GM12878 (cell line): ENCODE measurements around the gene UQCR10. TPM values are rescaled to one million over a fixed set of nuclear protein-coding genes. Genes with fewer than 3 reads are reported as not detected.

Experiments used
- ATAC-seq: fragments of 200-7000 bp; cut with Tn5 transposase; 3 replicates; pipeline ENCODE4 v1.9.1; 2020; ENCODE audit warnings: mild to moderate bottlenecking, moderate library complexity
- BruUV-seq: library from RNA; stranded (reverse); fragments of 400-500 nt; replicated peaks from 2 replicates; lab custom pipeline; 2021; lab: Mats Ljungman, UMichigan
- CTCF ChIA-PET: fragments of 300-600 bp; sonication (Branson Sonifier 250); formaldehyde crosslinking; extraction: SDS; loops from one replicate; lab custom pipeline; 2021; ENCODE audit warnings: inconsistent platforms; lab: Yijun Ruan, JAX
- POLR2A ChIA-PET: fragments of 350-600 bp; formaldehyde crosslinking; extraction: SDS; loops from one replicate; lab custom pipeline; 2021; ENCODE audit warnings: inconsistent platforms; lab: Charles Lee
- RAD21 ChIA-PET: fragments of 300-600 bp; sonication (Branson Sonifier 250); formaldehyde crosslinking; loops from one replicate; lab custom pipeline; 2023; ENCODE audit warnings: antibody characterized with exemption; ENCODE audit not compliant: unreplicated experiment; lab: Charles Lee
- SMC1A ChIA-PET: fragments of 300-600 bp; sonication (Branson Sonifier 250); formaldehyde crosslinking; loops from one replicate; lab custom pipeline; 2023; ENCODE audit not compliant: unreplicated experiment, uncharacterized antibody; lab: Charles Lee
- DNase-seq: peaks from one replicate; pipeline ENCODE4 v3.0.0-alpha.2; 2011; ENCODE audit warnings: low read depth, low spot score
- FAIRE-seq: peaks from 3 replicates; lab custom pipeline; 2011; peaks lifted over from hg19 to GRCh38; lab: Jason Lieb, UNC
- H2AFZ ChIP-seq: 2 replicates; pipeline ENCODE4 v1.6.0; 2011; ENCODE audit warnings: low read depth, low read length, control low read depth; ENCODE audit not compliant: control insufficient read depth
- H3K27ac ChIP-seq: 2 replicates; pipeline ENCODE4 v1.5.1; 2011; ENCODE audit warnings: control low read depth; ENCODE audit not compliant: control insufficient read depth, insufficient read depth
- H3K27me3 ChIP-seq, 2 experiments: replicated peaks in 1 of 2; 2 replicates each; pipeline versions ENCODE4 v1.6.0 to v1.6.1; 2011; ENCODE audit warnings: low read length in 1 of 2; ENCODE audit not compliant: control insufficient read depth in 2 of 2, insufficient read depth in 2 of 2
- H3K36me3 ChIP-seq, 2 experiments: 2 replicates each; pipeline ENCODE4 v1.5.1; 2011; ENCODE audit warnings: low read length in 1 of 2; ENCODE audit not compliant: control insufficient read depth in 2 of 2, insufficient read depth in 2 of 2
- H3K4me1 ChIP-seq: 2 replicates; pipeline ENCODE4 v1.6.1; 2011; ENCODE audit warnings: mild to moderate bottlenecking, low read length, moderate library complexity, mixed read lengths; ENCODE audit not compliant: control insufficient read depth, insufficient read depth
- H3K4me2 ChIP-seq: 2 replicates; pipeline ENCODE4 v1.6.0; 2011; ENCODE audit warnings: control low read depth; ENCODE audit not compliant: control insufficient read depth, insufficient read depth
- H3K4me3 ChIP-seq: fragments of 200-600 bp; sonication (generic); 2 replicates; pipeline ENCODE4 v1.5.1; 2016
- H3K79me2 ChIP-seq: 2 replicates; pipeline ENCODE4 v1.6.0; 2011; ENCODE audit warnings: low read length; ENCODE audit not compliant: control insufficient read depth, insufficient read depth
- H3K9ac ChIP-seq: 2 replicates; pipeline ENCODE4 v1.8.0; 2011; ENCODE audit warnings: low read length, control low read depth, mixed read lengths; ENCODE audit not compliant: control insufficient read depth, insufficient read depth
- H3K9me3 ChIP-seq: replicated peaks from 3 replicates; pipeline ENCODE4 v1.5.1; 2011; ENCODE audit warnings: mild to moderate bottlenecking, low read length; ENCODE audit not compliant: control insufficient read depth, insufficient read depth
- H4K20me1 ChIP-seq: 2 replicates; pipeline ENCODE4 v1.6.0; 2011; ENCODE audit not compliant: control insufficient read depth, insufficient read depth
- CEBPB ChIP-seq, 2 experiments: fragments of 150-350 bp in 1 of 2; IDR thresholded peaks; 2 replicates each; pipeline ENCODE4 v1.6.1; 2012 to 2014; ENCODE audit warnings: low read depth in 2 of 2, low read length in 2 of 2, borderline replicate concordance in 1 of 2, inconsistent platforms in 1 of 2
- CHD1 ChIP-seq: IDR thresholded peaks from 2 replicates; pipeline ENCODE4 v1.6.1; 2012; ENCODE audit warnings: low read depth, low read length, improper control_type of control experiment
- FOXM1 ChIP-seq: IDR thresholded peaks from 2 replicates; pipeline ENCODE4 v1.6.1; 2012; ENCODE audit warnings: low read depth, mild to moderate bottlenecking, inconsistent platforms, low read length, moderate library complexity
- MEF2A ChIP-seq: IDR thresholded peaks from 2 replicates; pipeline ENCODE4 v1.6.1; 2011; ENCODE audit warnings: low read depth, mild to moderate bottlenecking, low read length, moderate library complexity; ENCODE audit not compliant: insufficient read depth
- MTA3 ChIP-seq: IDR thresholded peaks from 2 replicates; pipeline ENCODE4 v1.6.1; 2012; ENCODE audit warnings: low read length, inconsistent platforms, borderline replicate concordance
- MXI1 ChIP-seq: fragments of 150-350 bp; IDR thresholded peaks from 2 replicates; pipeline ENCODE4 v1.6.1; 2011; ENCODE audit warnings: low read depth, mild to moderate bottlenecking, inconsistent platforms, low read length, improper control_type of control experiment
- NR2C2 ChIP-seq: IDR thresholded peaks from 2 replicates; pipeline ENCODE4 v1.6.1; 2011; ENCODE audit warnings: borderline replicate concordance, low read depth; ENCODE audit not compliant: control insufficient read depth, insufficient read length
- PAX8 ChIP-seq: fragments of 450-650 bp; IDR thresholded peaks from 2 replicates; pipeline ENCODE4 v1.6.1; 2017; ENCODE audit warnings: mild to moderate bottlenecking, moderate library complexity
- POLR2AphosphoS2 ChIP-seq: IDR thresholded peaks from 2 replicates; pipeline ENCODE4 v1.6.1; 2011; ENCODE audit warnings: low read depth, mild to moderate bottlenecking, low read length, improper control_type of control experiment, moderate library complexity
- SKIL ChIP-seq: fragments of 450-650 bp; IDR thresholded peaks from 2 replicates; pipeline ENCODE4 v1.6.1; 2017; ENCODE audit warnings: mild to moderate bottlenecking, low read depth, inconsistent platforms; ENCODE audit not compliant: poor library complexity, severe bottlenecking
- SMAD1 ChIP-seq: fragments of 450-650 bp; IDR thresholded peaks from 2 replicates; pipeline ENCODE4 v1.6.1; 2018; ENCODE audit warnings: mild to moderate bottlenecking, low read depth; ENCODE audit not compliant: partially characterized antibody
- WGBS: methylation state at CpG from one replicate; pipeline ENCODE4 v1.1.6; 2016; ENCODE audit warnings: low lambda C conversion rate; ENCODE audit not compliant: insufficient replicate concordance, insufficient coverage; ENCODE audit errors: missing lambda C conversion rate; 5-methylcytosine and 5-hydroxymethylcytosine counted together
- in situ Hi-C: fragments of 300-500 bp; cut with MboI; formaldehyde crosslinking; loops from 9 replicates; pipeline ENCODE4 v1.14.3; 2018; ENCODE audit warnings: mixed read lengths
- intact Hi-C: fragments of 100-400 bp; cut with micrococcal nuclease; formaldehyde crosslinking; loops from one replicate; pipeline ENCODE4 v1.14.2; 2022; ENCODE audit not compliant: unreplicated experiment
- polyA plus RNA-seq, 11 experiments: library from polyadenylated mRNA; depleted of rRNA in 4 of 11; unstranded in 6 of 11; stranded (reverse) in 5 of 11; fragments of >200 nt; fragmentation: Nextera tagmentation in 4 of 11; fragmentation: Illumina TruSeq in 1 of 11; extraction: Ambion mirVana in 4 of 11; extraction: Trizol in 1 of 11; gene quantifications; 1 replicate in 1 of 11; 2 replicates in 10 of 11; pipeline versions ENCODE4 v1.2.1 to v1.2.3, GENCODE V29; 2011 to 2016; ENCODE audit warnings: inconsistent platforms in 2 of 11, missing spikeins in 2 of 11, low read depth in 1 of 11
- total RNA-seq, 4 experiments: library from RNA; depleted of rRNA in 3 of 4; stranded (reverse); fragments of >200 nt in 3 of 4; fragmentation: Illumina TruSeq in 1 of 4; extraction: Trizol in 1 of 4; gene quantifications; 2 replicates each; pipeline versions ENCODE4 v1.2.1 to v1.2.3, GENCODE V29; 2013 to 2021
- TF ChIP-seq, protein P1 (sequence below): fragments of 450-650 bp; IDR thresholded peaks from 2 replicates; pipeline ENCODE4 v1.6.1; 2016; ENCODE audit warnings: mild to moderate bottlenecking
- TF ChIP-seq, protein P2 (sequence below): IDR thresholded peaks from 2 replicates; pipeline ENCODE4 v1.6.1; 2011; ENCODE audit warnings: borderline replicate concordance, low read depth, mild to moderate bottlenecking, moderate library complexity, low read length; ENCODE audit not compliant: insufficient read depth, poor library complexity, severe bottlenecking

UQCR10 gene
- total and polyA plus RNA-seq, 10 of the 15 experiments (the other 5 are each of a cell fraction or from before 2014, with no cell fraction given), result 144 to 1,021 (median 214) TPM

DNA sequence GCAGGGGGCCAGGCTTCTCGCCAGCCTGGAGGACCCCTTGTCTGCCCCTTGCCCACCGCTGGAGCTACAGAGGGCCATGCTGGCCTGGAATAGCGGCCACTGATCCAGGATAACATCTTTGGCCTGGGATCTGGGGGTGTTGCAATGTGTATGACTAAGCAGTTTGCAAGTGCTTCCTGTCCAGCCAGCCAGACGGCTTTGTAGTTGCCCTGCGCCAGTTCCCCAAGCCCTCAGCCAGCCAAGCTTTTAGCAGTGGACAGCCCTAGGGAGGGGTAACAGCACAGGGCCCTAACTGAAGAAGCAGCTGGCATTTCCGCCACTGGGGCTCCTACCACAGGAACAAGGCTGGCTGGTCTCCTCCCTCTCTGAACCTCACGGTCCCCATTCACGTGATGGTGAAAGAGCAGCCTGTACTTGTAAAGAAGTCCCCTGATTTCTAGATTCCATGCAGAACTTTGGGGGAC lies 32.1 kb downstream of the UQCR10 start (continued):
- TF ChIP-seq SKIL, result no peak
- TF ChIP-seq, protein P1, sequence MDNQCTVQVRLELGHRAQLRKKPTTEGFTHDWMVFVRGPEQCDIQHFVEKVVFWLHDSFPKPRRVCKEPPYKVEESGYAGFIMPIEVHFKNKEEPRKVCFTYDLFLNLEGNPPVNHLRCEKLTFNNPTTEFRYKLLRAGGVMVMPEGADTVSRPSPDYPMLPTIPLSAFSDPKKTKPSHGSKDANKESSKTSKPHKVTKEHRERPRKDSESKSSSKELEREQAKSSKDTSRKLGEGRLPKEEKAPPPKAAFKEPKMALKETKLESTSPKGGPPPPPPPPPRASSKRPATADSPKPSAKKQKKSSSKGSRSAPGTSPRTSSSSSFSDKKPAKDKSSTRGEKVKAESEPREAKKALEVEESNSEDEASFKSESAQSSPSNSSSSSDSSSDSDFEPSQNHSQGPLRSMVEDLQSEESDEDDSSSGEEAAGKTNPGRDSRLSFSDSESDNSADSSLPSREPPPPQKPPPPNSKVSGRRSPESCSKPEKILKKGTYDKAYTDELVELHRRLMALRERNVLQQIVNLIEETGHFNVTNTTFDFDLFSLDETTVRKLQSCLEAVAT, result no peak
- TF ChIP-seq, protein P2, sequence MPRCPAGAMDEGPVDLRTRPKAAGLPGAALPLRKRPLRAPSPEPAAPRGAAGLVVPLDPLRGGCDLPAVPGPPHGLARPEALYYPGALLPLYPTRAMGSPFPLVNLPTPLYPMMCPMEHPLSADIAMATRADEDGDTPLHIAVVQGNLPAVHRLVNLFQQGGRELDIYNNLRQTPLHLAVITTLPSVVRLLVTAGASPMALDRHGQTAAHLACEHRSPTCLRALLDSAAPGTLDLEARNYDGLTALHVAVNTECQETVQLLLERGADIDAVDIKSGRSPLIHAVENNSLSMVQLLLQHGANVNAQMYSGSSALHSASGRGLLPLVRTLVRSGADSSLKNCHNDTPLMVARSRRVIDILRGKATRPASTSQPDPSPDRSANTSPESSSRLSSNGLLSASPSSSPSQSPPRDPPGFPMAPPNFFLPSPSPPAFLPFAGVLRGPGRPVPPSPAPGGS, result no peak

GRCh38 chr22:29801153-29801552 lies 34.0 kb downstream of the UQCR10 start:
- ChIA-PET CTCF (no interaction called here), RAD21 (interaction anchor here (0.6 kb wide), 1 partner anchor 201 kb away, joined by 3 read pairs; no protein-coding TSS in a partner anchor), POLR2A (no interaction called here), SMC1A (no interaction called here)
- Histone ChIP-seq H4K20me1 (no peaks in the 10 kb centered on the region), H3K36me3 (peaks cover 11 to 39% of the 10 kb centered on the region in 2 experiments; a peak in 3 of 4 replicates), H3K27me3 (no peaks in the 10 kb centered on the region), H3K79me2 (no peaks in the 10 kb centered on the region), H3K4me2 (no peak overlapping the region), H3K4me1 (peaks cover 27% of the 10 kb centered on the region), H2AFZ (no peak overlapping the region), H3K9ac (no peak overlapping the region), H3K9me3 (no peaks in the 10 kb centered on the region), H3K4me3 (no peak overlapping the region), H3K27ac (no peak overlapping the region)
- FAIRE-seq (no peak), ATAC-seq (no peak), DNase-seq (no peak)
- in situ Hi-C loops, result no loop called here
- TF ChIP-seq POLR2AphosphoS2 (no peak), MXI1 (no peak), CHD1 (no peak), MEF2A (no peak), CEBPB (IDR thresholded peaks at IDR 0.05; ENCODE audit: borderline replicate concordance in 1 of 2, low read depth in 2 of 2, low read length in 2 of 2) (no peak), PAX8 (no peak), NR2C2 (no peak), SMAD1 (no peak), MTA3 (no peak), FOXM1 (no peak)
- 89% methylated on average over 5 of the region's 5 CpGs for WGBS
- BruUV-seq, result no TSS peak
- intact Hi-C loops, result no loop called here
